GM12873 (cell line): ENCODE measurements around the gene DLK1.

Experiments
- TF ChIP-seq, protein P1 (sequence below): IDR thresholded peaks from 2 replicates; pipeline ENCODE4 v1.5.1; 2012; ENCODE audit warnings: low read depth, mild to moderate bottlenecking, moderate library complexity, low read length, control low read depth; ENCODE audit not compliant: insufficient read depth; ENCODE audit errors: missing control alignments

The DLK1 gene

DNA sequence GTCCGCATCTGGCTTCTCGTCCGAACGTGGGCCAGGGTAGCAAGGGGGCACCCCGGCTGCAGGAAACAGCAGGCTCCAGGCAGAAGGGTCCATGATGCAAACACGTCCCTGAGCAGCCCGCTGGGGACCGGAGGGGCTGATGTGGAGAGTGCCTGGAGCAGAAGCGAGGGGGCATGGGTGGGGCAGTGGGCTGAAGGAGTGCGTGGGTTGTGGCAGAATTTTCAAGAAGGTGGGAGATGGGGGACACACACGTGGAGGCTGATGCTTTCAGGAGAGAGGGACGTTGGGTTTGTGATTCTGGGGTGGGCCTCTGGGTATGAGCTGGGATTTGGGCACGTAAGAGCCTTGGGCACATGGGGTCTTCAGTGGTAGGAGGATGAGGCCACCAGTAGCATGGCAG, 45.6 kb upstream of the DLK1 start:
- TF ChIP-seq, protein P1, sequence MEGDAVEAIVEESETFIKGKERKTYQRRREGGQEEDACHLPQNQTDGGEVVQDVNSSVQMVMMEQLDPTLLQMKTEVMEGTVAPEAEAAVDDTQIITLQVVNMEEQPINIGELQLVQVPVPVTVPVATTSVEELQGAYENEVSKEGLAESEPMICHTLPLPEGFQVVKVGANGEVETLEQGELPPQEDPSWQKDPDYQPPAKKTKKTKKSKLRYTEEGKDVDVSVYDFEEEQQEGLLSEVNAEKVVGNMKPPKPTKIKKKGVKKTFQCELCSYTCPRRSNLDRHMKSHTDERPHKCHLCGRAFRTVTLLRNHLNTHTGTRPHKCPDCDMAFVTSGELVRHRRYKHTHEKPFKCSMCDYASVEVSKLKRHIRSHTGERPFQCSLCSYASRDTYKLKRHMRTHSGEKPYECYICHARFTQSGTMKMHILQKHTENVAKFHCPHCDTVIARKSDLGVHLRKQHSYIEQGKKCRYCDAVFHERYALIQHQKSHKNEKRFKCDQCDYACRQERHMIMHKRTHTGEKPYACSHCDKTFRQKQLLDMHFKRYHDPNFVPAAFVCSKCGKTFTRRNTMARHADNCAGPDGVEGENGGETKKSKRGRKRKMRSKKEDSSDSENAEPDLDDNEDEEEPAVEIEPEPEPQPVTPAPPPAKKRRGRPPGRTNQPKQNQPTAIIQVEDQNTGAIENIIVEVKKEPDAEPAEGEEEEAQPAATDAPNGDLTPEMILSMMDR = no peak

DNA sequence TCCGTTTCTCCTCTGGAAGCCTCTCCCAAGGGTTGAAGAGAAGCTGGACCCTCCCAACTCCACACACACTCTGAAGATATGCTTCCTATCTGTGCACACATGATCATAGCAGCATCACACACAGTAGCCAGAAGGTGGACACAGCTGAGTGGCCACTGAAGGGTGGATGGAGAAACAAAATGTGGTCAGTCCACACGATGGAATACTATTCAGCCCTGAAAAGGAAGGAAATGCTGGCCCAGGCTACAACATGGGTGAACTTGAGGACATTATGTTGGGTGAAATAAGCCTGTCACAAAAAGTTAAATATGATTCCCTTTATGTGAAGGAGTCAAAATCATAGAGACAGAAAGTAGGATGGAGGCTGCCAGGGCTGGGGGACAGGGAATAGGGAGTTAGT, 43.9 kb upstream of the DLK1 start:
- TF ChIP-seq, protein P1 = no peak

DNA sequence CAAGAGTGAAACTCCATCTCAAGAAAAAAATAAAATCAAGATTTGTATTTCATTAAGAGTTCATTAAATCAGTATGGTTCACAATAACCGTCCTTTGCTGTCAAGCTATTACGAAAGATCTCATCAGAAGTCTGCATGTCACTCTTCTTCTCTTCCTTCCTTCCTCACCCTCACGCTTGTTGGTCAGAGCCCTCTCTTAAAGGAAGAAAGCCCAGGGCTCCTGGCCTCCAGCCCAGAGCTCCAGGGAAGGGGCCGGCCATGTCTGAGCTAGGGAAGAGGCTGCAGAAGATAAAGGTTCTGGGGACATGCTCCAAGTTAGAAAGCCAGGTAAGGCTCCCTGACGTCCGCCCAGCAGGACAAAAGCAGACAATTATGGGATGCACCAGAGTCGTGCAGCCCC, 43.1 kb upstream of the DLK1 start:
- TF ChIP-seq, protein P1 = no peak

DNA sequence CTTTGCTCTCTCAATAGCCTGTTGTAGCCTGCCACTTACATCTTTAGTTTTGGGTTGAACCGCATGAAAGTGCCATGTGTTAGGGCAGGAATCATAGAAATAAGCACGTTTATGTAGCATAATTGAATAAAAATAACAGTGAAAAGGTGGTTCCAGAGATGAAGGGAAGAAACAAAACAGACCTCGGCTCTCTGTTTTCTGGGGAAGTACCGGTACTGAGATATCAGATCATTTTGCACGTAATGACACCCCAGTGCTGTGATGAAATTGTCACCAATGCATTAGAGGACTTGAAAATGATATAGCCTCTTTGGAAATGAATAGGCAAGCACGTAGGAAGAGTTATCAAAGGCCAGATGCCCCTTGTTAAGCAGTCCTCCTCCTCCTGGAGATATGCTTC, 42.5 kb upstream of the DLK1 start:
- TF ChIP-seq, protein P1 = no peak

DNA sequence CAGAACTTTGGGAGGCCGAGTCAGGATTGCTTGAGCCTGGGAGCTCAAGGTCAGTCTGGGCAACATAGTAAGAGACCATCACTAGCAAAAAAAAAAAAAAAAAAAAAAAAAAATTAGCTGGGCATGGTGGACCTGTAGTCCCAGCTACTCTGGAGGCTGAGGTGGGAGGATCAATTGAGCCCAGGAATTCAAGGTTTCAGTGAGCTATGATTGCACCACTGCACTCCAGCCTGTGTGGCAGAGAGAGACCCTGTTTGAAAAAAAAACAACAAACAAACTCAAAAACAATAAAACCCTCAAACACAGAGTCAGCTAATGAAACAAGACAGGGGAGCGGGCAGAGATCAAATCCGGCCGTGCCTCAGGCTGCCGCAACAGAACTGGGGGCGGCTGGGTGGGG, 41.7 kb upstream of the DLK1 start:
- TF ChIP-seq, protein P1 = no peak

DNA sequence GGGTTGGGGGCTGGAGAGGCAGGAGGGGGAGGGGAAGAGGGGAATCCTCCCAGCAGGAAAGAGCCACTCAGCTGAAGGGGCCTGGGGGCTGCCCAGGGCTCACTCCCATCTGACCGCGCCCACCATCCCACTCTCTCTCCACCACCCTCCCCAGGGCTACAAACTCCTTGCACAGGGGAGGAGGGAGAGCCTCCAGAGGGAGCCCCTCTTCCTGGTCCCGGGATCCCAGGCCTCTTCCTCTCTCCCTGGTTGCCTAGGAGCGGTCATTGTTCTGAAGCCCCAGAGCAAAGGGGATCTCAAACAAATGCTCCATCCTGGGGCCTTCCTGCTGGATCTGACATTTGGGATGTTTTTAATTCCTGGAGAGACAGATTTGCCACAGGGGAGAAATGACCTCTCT, 39.8 kb upstream of the DLK1 start:
- TF ChIP-seq, protein P1 = no peak

DNA sequence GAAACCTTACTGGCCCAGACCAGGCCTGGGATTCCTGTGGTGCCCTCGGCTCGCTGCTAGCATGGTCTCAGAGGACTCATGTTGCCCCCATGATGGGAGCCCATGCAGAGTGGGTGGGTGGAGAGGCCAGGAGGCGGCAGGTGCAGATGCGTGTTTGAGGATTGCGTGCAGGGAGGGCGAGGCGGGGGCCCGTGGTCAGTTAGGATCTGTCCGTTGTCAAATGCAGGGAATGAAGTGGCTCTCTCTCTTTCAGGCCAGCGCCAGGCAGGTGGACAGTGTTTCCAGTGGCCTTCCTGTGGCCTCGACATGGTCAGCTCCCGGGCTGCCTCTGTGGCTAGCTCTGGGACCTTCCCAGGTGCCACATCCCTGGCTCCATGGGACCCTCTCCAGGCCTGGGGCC, 39.3 kb upstream of the DLK1 start:
- TF ChIP-seq, protein P1 = no peak
